ENCODE measurements around the gene SPATA31E1. TPM values are rescaled to one million over a fixed set of nuclear protein-coding genes. Genes with fewer than 3 reads are reported as not detected.
"Not testable (repeated sequence)": the region's sequence is repeated elsewhere in the genome, so short reads cannot be mapped to it uniquely, and the experiment has no call there.

SPATA31E1 gene
- total and polyA plus RNA-seq, 11 donors = not detected

- intact Hi-C loops (cut with DNase I) = no loop called here
- Histone ChIP-seq H3K36me3 (no peaks in the 10 kb centered on the region), H3K4me3 (no peak overlapping the region), H3K4me1 (peaks cover 0 to 5% (median 0%) of the 10 kb centered on the region in 12 donors), H3K9me3 (no peaks in the 10 kb centered on the region), H3K27ac (peak overlapping the region in 1 of 12 donors; percentile 34), H3K27me3 (peaks cover 0 to 37% (median 0%) of the 10 kb centered on the region in 9 donors)
- DNase-seq (no peak), ATAC-seq (peak in 1 of 4 donors; percentile 50)
- WGBS, 4 donors = 68 to 91% (median 81%) methylated on average over 1 of the region's 1 CpG
- TF ChIP-seq POLR2A (IDR thresholded peaks at IDR 0.05) (no peak), CTCF (IDR thresholded peaks at IDR 0.05) (no peak)
Observed at GRCh38 chr9:87840134-87840533, 42.5 kb upstream of the SPATA31E1 start.

GRCh38 chr9:87842878-87843585 is 39.6 kb upstream of the SPATA31E1 start:
- WGBS, 4 donors = 94 to 96% (median 94%) methylated on average over 27 to 28 of the region's 28 CpGs
- Histone ChIP-seq H3K4me1 (peaks cover 0 to 5% (median 0%) of the 10 kb centered on the region in 12 donors), H3K9me3 (no peaks in the 10 kb centered on the region), H3K27ac (peak overlapping the region in 1 of 12 donors; percentile 44), H3K4me3 (no peak overlapping the region), H3K27me3 (peaks cover 0 to 36% (median 0%) of the 10 kb centered on the region in 9 donors), H3K36me3 (no peaks in the 10 kb centered on the region)
- TF ChIP-seq CTCF (IDR thresholded peaks at IDR 0.05) (no peak), POLR2A (IDR thresholded peaks at IDR 0.05) (no peak)
- ATAC-seq (no peak), DNase-seq (no peak)
- intact Hi-C loops (cut with DNase I) = no loop called here

GRCh38 chr9:87844506-87844905 is 38.2 kb upstream of the SPATA31E1 start:
- DNase-seq = no peak
- Histone ChIP-seq H3K36me3 (no peaks in the 10 kb centered on the region), H3K27ac (no peak overlapping the region), H3K9me3 (no peaks in the 10 kb centered on the region), H3K4me3 (no peak overlapping the region), H3K27me3 (peaks cover 0 to 28% (median 0%) of the 10 kb centered on the region in 9 donors), H3K4me1 (peaks cover 0 to 5% (median 0%) of the 10 kb centered on the region in 12 donors)
- no peak for ATAC-seq
- intact Hi-C loops (cut with DNase I) = no loop called here
- no peak for TF ChIP-seq CTCF (IDR thresholded peaks at IDR 0.05)
- 20 to 43% (median 35%) methylated on average over 2 of the region's 2 CpGs for WGBS, 4 donors

GRCh38 chr9:87847817-87848216 is 34.9 kb upstream of the SPATA31E1 start:
- H3K4me3 ChIP-seq; intact Hi-C loops (cut with DNase I); H3K9me3 ChIP-seq; H3K4me1 ChIP-seq; H3K36me3 ChIP-seq; DNase-seq; H3K27ac ChIP-seq: not testable (repeated sequence)
- 40 to 52% (median 47%) methylated on average over 2 of the region's 2 CpGs for WGBS, 4 donors
- ATAC-seq = peak in 2 of 4 donors; percentile 46 to 63
- H3K27me3 ChIP-seq = peaks cover 0 to 21% (median 0%) of the 10 kb centered on the region in 9 donors

Data from heart left ventricle (tissue), 16 donors.